HG03066 (cell line): ENCODE measurements around the gene PRTN3.

ENCODE experiments used
- ATAC-seq: cut with Tn5 transposase; IDR thresholded peaks from one replicate; pipeline ENCODE4 v1.9.1; 2021; ENCODE audit warnings: low read depth; ENCODE audit not compliant: unreplicated experiment

The PRTN3 gene, protein sequence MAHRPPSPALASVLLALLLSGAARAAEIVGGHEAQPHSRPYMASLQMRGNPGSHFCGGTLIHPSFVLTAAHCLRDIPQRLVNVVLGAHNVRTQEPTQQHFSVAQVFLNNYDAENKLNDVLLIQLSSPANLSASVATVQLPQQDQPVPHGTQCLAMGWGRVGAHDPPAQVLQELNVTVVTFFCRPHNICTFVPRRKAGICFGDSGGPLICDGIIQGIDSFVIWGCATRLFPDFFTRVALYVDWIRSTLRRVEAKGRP

DNA sequence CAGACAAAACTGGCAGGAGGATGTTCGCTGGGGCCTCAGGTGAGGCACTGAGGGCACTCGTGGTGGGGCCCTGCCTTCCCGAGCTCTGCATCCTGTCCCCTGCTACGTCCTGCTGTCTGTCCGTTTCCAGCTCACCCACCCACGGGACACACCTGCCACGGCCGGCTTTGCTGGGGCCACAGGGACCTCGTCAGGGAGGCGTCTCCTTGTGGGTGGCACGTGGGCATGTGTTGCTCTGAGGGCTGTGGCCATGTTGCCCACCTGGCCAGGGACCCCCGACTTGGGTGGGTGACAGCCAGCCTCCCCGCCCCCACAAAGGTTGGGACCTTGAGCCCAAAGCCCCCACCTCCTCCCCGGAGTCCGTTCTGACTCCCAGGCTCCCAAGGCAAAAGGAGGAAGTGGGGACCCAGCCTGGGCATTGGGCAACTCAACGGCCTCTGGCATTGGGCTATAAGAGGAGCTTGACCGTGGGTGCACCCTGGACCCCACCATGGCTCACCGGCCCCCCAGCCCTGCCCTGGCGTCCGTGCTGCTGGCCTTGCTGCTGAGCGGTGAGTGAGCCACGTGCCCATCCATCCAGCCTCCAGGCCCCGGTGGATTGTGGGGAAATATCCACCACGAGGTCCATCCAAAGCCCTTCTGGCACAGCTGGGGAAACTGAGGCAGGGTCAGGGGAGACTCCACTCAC, at the start of gene PRTN3:
PRTN3 (plus strand) TSS at position 481 of the 688 bp plus-strand sequence; CDS start at position 491, 10 bp downstream.
- ATAC-seq: no peak

DNA sequence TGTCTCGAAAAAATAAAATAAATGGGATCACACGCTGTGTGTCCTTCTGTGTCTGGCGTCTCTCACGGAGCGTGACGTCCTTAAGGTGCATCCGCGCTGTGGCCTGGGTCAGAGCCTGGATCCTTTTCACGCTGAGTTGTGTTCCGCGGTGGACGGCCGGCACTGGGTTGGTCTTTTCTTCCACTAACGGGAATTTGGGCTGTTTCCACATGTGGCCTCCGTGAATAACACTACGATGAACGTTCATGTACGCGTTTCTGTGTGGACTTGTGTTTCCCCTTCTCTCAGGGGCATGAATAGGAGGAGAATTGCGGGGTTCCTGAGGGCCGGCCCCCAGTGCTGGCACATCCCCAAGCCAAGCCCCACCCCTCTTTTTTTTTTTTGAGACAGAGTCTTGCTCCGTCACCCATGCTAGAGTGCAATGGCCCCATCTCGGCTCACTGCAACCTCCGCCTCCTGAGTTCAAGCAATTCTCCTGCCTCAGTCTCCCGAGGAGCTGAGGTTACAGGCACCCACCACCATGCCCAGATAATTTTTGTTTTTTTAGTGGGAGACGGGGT, 49.7 kb upstream of the PRTN3 start:
- no peak for ATAC-seq

DNA sequence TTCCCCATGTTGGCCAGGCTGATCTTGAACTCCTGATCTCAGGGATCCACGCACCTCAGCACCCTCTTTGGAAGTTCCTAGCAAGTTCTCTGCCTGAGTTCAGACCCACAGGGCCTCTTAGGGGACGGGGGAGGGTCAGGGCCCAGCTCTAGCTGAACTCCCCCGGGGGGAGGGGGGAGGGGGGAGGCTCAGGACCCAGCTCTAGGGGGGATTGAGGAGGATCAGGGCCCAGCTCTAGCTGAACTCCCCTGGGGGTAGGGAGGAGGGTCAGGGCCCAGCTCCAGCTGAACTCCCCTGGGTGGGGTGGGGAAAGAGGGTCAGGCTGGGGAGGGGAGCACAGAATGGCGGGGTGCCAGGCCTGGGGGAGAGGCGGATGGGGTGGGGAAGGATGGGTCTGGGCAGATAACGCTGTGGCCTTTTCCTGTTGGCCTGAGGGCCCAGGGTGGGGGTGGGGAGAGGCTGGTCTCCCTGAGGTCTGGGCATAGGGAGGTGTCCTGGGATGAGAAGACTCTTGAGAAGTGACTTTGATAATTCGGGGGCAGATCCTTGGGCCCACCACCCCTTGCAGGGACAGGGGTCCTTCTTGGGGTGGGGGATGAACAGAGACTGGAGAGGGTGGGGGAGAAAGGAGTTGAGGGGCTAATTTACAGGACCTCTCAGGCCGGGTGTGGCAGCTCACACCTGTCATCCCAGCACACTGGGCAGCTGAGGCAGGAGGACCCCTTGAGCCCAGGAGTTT, 49.1 kb upstream of the PRTN3 start:
- ATAC-seq: no peak

DNA sequence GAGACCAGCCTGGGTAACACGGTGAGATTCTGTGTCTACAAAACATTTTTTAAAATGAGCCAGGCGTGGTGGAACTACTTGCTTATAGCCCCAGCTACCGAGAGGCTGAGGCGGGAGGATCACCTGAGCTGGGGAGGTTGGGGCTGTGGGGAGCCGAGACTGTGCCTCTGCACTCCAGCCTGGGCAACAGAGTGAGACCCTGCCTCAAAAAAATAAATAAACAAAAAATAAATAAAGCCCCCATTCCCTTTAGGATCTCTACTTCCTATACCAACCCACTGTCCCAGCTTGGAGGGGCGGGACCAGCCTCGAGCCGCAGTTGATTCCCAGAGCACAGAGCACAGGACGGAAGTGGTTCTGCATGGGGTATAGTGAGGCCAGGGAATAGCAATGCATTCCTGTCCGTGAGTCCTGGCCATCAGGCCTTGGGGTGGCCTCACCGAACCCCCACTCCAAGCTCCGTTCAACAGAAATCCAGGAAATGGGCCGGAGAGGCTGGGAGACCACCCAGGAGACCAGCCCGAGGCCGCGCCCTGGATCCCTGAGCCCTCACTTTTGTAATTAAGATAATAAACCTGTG, 48.4 kb upstream of the PRTN3 start:
- no peak for ATAC-seq

DNA sequence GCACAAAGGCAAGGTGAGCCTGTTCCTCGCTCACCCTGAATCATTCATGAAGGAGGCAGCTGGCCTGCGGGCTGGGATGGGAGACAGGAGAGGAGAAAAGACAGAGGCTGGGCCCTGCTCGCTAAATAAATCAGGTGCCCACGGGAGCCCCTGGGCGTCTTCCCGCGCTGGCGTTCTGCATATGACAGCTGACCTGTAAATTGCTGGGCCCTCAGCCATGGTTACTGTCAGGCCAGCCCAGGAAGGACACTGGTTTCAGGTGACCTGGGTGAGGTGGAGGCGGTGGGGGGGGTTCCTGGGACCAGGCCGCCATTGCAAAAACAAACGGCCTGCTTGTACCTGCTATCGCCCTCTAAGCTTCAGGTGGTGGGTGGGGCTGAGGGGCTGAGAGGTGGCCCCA, 47.0 kb upstream of the PRTN3 start:
- no peak for ATAC-seq

DNA sequence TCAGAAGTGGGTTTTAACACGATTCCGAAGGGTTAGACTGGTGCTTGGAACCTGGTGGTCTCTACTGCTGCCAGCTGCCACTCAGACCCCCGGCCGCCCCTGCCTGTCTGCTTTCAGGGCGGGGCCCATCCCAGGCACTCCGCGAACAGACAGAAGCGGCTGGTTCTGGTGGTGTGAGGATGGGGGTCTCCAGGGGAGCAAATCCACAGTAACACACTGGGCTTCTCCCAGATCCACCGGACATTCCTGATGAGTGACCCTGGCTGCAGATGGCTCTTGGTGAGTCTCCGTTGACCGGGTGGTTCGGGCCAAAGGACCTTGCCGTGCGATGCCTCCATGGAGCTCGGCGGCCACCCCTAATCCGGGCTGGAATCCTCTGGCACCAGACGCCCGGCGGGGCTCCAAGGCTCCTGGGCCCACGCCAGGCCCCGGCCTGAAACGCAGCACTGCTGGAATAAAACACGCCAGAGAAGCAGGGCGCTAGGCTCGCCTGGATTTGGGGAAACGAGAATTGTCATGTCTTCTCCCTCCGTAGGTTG, 45.7 kb upstream of the PRTN3 start:
- ATAC-seq: no peak

DNA sequence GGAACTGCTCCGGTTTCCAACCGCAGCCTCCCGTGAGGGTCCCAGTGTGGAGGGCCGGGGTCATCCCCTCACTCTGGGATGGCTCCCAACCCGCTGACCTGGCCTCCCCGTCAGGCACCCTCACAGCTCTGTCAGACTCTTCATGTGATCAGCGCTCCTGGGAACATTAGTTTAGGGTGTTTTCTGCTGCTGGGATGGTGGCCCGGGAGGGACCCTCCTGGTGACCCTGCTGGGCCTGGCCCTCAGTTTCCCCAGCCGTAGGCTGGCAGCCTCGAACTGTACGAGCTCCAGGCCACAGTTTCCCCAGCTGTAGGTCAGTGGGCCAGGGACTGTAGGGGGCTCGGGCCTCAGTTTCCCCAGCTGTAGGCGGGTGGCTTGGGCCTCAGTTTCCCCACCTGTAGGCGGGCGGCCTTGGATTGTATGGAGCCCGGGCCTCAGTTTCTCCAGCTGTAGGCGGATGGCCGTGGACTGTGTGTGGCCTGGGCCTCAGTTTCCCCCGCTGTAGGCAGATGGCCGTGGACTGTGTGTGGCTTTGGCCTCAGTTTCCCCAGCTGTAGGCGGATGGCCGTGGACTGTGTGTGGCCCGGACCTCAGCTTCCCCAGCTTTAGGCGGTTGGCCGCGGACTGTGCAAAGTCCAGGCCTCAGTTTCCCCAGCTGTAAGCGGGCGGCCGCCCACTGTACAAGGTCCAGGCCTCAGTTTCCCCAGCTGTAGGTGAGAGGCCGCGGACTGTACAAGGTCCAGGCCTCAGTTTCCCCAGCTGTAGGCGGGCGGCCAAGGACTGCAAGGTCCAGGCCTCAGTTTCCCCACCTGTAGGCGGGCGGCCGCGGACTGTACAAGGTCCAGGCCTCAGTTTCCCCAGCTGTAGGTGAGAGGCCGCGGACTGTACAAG, 44.9 kb upstream of the PRTN3 start:
- ATAC-seq: no peak

DNA sequence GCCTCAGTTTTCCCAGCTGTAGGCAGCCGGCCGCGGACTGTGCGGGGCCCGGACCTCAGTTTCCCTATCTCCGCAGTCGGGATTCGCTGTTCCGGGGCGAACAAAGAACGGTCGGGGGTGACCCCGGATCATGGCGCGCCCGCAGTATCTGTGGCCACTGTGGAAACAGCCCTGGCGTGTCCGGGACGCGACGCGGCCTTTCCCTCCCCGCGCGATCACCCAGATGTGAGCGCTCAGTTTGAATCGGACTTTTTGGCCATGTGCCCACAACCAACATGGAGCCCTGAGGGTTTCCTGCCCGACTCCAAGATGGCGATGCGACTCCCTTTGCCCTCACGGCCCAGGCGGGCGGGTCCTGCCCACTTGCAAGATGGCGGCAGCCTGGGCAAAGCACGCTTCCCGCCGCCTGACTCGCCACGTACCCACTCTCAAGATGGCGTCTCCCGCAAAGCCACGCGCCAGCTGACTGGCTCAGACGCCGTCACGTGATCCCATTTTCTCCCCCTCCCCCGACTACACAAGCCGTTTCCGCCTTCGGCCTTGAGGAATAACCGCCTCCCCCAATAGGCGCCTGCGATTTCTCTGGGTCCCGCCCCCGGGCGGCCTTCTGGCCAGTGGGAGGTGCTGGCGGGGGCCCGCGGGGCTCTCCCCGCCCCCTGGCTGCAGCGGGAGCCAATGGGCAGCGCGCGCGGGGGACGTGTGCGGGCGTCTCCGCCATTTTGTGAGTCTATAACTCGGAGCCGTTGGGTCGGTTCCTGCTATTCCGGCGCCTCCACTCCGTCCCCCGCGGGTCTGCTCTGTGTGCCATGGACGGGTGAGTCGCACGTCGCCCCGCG, 43.9 kb upstream of the PRTN3 start, which contains the start of gene PTBP1:
PTBP1 (plus strand) TSS at position 761 of the 836 bp plus-strand sequence; CDS start at position 807, 46 bp downstream.
- ATAC-seq: peak; percentile 75

DNA sequence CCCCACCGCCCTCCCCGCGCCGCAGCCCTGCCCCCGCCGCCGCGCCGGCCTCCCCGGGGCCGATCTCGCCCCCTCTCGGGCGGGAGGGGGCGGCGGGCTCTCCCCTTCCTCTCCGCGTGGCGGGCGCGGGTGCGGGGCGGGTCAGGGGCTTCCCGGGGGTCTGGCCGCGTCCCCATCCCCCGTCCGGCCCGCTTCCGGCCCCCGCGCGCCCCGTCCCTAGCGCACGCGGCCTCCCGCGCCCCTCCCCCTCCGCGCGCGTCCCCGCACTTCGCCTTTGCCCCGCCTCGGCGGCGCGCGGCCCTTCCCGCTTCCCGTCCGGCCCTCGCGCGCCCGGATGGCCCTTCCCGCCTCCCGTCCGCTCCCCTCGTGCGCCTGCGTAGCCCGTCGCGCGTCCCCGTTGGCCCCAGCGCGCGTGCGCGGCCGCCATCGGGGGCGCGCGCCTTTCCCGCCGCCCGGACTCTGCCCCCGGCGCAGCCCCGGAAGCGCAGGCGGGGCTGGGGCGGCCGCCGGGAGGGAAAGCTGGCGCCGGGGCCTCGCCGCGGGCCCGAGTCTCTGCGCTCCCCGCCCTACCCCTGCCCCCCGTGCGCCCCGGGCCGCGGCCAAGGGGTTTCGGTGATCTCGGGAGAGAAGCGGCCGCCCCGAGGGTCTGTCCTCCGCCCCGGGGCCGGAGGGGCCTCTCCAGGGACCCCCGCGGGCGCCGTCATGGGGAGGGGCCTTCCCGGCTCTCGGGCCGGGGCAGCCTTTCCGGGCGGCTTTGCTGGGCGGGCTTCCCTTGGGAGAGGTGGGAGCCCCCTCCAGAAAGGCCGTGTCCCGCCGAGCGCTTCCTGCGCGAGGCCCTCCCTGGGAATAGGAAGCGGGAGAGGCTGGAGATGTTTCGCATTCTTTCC, 43.0 kb upstream of the PRTN3 start:
- ATAC-seq: peak; percentile 31

DNA sequence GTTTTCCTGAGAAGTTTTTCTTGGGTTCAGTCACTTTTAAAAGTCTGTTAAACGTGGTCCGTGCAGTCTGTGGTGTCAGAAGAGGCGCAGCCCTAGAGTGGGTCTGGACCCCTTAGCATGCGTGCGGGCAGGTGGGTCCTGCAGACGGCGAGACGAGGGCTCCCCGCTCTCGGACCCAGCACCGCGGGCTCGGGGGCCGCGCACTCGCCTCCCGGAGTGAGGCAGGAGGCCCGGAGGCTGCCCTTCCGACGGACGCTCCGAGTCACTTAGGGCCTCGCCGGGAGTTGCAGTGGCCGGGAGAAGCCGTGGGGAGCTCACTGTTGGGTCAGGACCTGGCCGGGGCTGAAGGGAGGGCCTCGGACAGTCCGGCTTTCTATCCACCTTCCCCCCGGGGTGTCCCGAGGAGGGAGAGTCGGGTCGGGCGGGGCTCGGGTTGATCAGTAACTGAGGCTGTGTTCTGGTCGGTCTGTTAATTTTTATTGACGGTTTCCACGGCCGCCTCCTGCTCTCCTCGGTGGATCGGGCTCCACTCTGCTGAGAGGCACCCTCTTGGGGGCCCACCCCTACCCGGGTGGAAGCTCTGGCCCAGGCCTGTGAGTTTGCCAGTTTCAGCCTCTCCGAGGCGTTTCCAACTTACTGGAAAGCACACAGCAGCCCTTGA, 42.3 kb upstream of the PRTN3 start:
- ATAC-seq: no peak

DNA sequence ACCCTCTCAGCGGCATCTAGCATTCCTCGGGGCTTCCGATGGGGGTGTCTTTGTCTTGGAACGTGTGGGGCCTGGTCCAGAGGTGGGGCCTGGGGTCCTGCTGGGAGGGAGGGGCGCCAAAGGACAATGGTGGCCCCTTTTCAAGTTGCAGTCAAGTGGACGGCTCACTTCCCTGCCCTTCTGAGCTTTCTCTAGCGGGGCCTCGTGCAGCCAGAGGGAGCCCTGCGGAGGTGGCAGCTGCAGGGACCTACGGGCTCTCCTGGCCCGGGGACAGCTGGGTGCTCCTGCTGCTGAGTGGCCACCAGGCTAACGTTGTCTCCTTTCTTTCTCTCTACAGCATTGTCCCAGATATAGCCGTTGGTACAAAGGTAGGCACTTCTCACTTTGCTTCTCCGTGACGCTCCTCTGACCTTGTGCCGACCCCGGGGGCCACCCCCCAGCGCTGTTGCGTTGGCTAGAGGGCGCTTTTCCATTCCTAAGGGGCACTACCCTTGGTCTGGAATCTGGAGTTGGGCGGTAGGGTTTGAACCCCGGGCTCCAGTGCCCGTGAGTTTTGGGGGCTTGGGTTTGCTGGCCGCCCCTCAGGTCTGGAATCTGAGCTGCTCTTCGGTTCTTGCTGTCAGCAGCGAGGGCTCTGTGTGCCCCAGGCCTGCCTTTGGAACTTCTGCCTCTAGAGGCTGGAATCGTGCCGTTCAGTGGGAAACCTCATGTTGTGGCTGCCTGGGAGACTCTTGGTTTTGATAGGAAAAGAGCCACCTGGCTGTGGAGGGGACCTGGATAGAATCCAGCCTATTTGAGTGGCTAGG, 41.5 kb upstream of the PRTN3 start:
- ATAC-seq: no peak

DNA sequence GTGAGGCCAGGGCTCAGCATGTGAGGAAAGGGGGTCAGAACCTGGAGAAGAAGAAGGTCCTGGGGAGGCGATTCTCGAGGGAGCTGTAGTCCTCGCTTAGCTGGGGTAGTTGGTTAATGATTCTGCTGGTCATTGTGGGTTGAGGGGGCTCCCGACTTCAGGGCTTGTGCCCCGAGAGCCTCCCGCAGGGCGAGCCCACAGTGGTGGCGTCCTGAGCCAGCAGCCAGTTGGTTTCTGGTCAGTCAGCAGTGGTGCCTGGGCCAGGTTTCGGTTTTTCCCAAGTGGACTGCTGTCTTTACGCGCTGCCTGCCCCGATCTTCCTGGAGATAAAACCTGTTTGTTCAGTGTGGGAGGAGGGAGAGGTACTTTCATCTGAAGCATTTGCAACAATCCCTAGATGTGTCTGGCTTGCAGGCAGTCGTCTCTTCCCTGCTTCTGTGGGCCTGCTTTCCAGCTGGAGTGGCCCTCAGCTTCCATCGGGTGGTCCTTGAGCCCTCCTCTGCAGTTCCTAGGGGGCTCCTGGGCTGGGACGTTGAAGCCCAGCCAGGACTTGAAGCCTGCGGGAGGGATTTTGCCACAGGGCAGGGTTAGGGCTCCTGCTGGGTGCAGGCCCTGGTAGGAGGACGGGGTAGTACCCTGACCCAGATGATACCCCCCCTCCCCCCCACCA, 40.3 kb upstream of the PRTN3 start:
- ATAC-seq: no peak

DNA sequence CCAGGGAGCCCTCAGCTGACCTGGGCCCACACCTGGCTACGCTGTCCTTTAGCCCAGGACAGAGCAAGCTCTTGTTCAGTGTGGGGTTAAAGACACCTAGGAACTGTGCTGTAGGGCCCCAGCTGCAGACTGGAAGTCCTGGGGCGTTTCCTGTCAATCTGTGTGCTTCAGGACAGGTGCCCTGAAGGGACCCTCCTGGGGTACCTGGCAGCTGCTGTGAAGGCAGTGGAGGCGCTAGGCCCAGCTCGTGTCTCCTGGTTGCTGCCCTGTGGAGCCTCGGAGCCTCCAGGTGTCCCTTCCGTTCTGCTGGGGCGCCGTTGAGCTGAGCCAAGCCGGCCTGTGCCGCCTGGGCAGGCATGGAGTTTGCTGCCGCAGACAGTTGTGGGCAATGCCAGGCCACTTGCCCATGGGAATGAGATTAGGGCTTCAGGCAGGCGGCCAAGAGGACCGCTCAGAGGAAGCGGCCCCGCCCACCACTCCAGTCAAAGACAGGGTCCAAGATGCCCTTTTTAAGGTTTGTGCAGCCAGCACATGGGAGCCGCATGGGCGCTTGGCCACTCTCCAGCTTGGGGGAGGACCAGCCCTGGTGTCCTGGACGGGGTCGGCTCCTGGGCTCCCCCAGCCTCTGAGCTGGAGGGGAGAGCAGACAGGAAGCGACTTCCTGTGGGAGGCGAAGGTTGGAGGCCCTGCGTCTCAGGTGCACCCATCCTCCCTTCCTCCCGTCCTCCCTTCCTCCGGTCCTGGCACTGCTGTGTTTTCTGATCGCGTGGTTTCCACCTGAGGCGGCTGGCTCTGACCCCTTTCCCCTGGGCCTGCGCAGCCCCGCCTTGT, 39.6 kb upstream of the PRTN3 start:
- no peak for ATAC-seq

DNA sequence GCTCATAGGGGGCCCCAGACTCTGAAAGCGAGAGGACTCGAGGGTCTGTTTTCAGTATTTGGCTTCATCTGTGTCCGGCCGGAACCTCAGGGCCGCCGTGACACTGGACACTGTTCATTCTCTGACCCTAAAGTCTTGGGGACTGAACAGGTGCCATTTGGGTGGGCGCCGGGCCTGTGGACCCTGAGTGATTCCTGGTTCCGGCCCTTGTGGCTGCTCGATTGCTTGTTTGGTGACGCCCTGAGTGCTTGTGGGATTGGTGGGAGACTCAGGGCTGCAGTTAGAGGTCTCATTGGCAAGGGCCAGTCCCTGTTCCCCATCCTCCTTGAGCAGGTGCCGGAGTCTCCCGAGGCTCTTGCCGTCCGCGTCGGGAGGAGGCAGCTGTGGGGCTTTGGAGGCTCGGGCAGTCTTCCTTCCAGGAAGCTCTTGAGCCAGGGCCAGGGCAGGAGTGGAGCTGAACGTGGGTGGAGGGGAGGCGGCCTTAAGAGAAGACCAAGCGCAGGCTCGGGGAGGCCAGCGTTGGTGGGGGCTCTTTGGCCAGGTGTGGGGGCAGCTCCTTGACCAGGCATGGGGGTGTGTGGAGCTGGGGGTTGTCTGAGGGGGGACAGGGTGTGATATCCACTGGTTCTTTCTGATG, 38.8 kb upstream of the PRTN3 start:
- ATAC-seq: no peak
